ENCODE measurements around the gene RNF7. TPM values are rescaled to one million over a fixed set of nuclear protein-coding genes. Genes with fewer than 3 reads are reported as not detected.
"Not testable (repeated sequence)": the region's sequence is repeated elsewhere in the genome, so short reads cannot be mapped to it uniquely, and the experiment has no call there.

The RNF7 gene
- 10 to 100 TPM; 67.1 to 69.1 TPM for total RNA-seq

GRCh38 chr3:141738022-141738890, at the start of gene RNF7:
TSS of gene RNF7 (plus strand) at chr3:141738298. CDS start at chr3:141738342, 44 bp downstream.
- peak within 1 kb of the TSS; percentile 99 for H3K4me3 Mint-ChIP-seq
- H3K27me3 Mint-ChIP-seq, result no peaks in the 10 kb centered on the region
- peak; percentile 99 for DNase-seq
- peaks cover 26% of the 10 kb centered on the region for H3K4me1 Mint-ChIP-seq
- peak within 1 kb of the TSS; percentile 99 for H3K27ac Mint-ChIP-seq
- peaks cover 5% of the 10 kb centered on the region for H3K36me3 Mint-ChIP-seq
- no peaks in the 10 kb centered on the region for H3K9me3 Mint-ChIP-seq

- H3K4me1 Mint-ChIP-seq, result peaks cover 11% of the 10 kb centered on the region
- no peak overlapping the region for H3K27ac Mint-ChIP-seq
- H3K9me3 Mint-ChIP-seq, result no peaks in the 10 kb centered on the region
- DNase-seq, result no peak
- no peaks in the 10 kb centered on the region for H3K36me3 Mint-ChIP-seq
- H3K27me3 Mint-ChIP-seq, result no peaks in the 10 kb centered on the region
- no peak overlapping the region for H3K4me3 Mint-ChIP-seq
These were observed 47.5 kb upstream of the RNF7 start for GRCh38 chr3:141690431-141691072.

- not testable (repeated sequence) for DNase-seq, H3K27me3 Mint-ChIP-seq, H3K4me1 Mint-ChIP-seq, H3K36me3 Mint-ChIP-seq, H3K27ac Mint-ChIP-seq, H3K9me3 Mint-ChIP-seq, H3K4me3 Mint-ChIP-seq
These were observed 46.6 kb upstream of the RNF7 start for GRCh38 chr3:141691471-141691870.

- not testable (repeated sequence) for H3K36me3 Mint-ChIP-seq, H3K9me3 Mint-ChIP-seq, H3K27ac Mint-ChIP-seq, DNase-seq, H3K4me3 Mint-ChIP-seq, H3K27me3 Mint-ChIP-seq, H3K4me1 Mint-ChIP-seq
These were observed 45.1 kb upstream of the RNF7 start for GRCh38 chr3:141692973-141693372.

GRCh38 chr3:141699324-141699723, 38.8 kb upstream of the RNF7 start:
- Mint-ChIP-seq H3K4me3 (no peak overlapping the region), H3K4me1 (no peaks in the 10 kb centered on the region)
- DNase-seq, result no peak

GRCh38 chr3:141699897-141700296, 38.2 kb upstream of the RNF7 start:
- Mint-ChIP-seq H3K4me3 (no peak overlapping the region), H3K36me3 (no peaks in the 10 kb centered on the region), H3K27ac (no peak overlapping the region), H3K4me1 (no peaks in the 10 kb centered on the region), H3K27me3 (no peaks in the 10 kb centered on the region), H3K9me3 (no peaks in the 10 kb centered on the region)
- no peak for DNase-seq

More at GRCh38 chr3:141699324-141699723, 38.8 kb upstream of the RNF7 start:
- no peak overlapping the region for H3K27ac Mint-ChIP-seq
- H3K9me3 Mint-ChIP-seq, result no peaks in the 10 kb centered on the region
- H3K36me3 Mint-ChIP-seq, result no peaks in the 10 kb centered on the region
- H3K27me3 Mint-ChIP-seq, result no peaks in the 10 kb centered on the region

- H3K4me1 Mint-ChIP-seq, DNase-seq, H3K27me3 Mint-ChIP-seq, H3K9me3 Mint-ChIP-seq, H3K4me3 Mint-ChIP-seq, H3K36me3 Mint-ChIP-seq, H3K27ac Mint-ChIP-seq: not testable (repeated sequence)
These were observed 34.7 kb upstream of the RNF7 start for GRCh38 chr3:141703367-141703766.

GRCh38 chr3:141707741-141708203, 30.3 kb upstream of the RNF7 start:
- no peak for DNase-seq
- no peak overlapping the region for H3K27ac Mint-ChIP-seq
- H3K9me3 Mint-ChIP-seq, result no peaks in the 10 kb centered on the region
- H3K4me1 Mint-ChIP-seq, result no peaks in the 10 kb centered on the region
- H3K4me3 Mint-ChIP-seq, result no peak overlapping the region
- no peaks in the 10 kb centered on the region for H3K27me3 Mint-ChIP-seq
- no peaks in the 10 kb centered on the region for H3K36me3 Mint-ChIP-seq

- no peak for DNase-seq
- H3K27me3 Mint-ChIP-seq, result no peaks in the 10 kb centered on the region
- no peaks in the 10 kb centered on the region for H3K9me3 Mint-ChIP-seq
- H3K36me3 Mint-ChIP-seq, result no peaks in the 10 kb centered on the region
- H3K4me1 Mint-ChIP-seq, result no peaks in the 10 kb centered on the region
- no peak overlapping the region for H3K4me3 Mint-ChIP-seq
- no peak overlapping the region for H3K27ac Mint-ChIP-seq
These were observed 29.7 kb upstream of the RNF7 start for GRCh38 chr3:141708367-141708766.

GRCh38 chr3:141709126-141709770, 28.9 kb upstream of the RNF7 start:
- H3K27me3 Mint-ChIP-seq, result no peaks in the 10 kb centered on the region
- H3K36me3 Mint-ChIP-seq, result no peaks in the 10 kb centered on the region
- no peaks in the 10 kb centered on the region for H3K4me1 Mint-ChIP-seq
- no peak overlapping the region for H3K4me3 Mint-ChIP-seq
- no peak for DNase-seq
- H3K9me3 Mint-ChIP-seq, result no peaks in the 10 kb centered on the region
- no peak overlapping the region for H3K27ac Mint-ChIP-seq

GRCh38 chr3:141710121-141710520, 28.0 kb upstream of the RNF7 start:
- Mint-ChIP-seq H3K27me3 (no peaks in the 10 kb centered on the region), H3K27ac (no peak overlapping the region), H3K36me3 (no peaks in the 10 kb centered on the region), H3K4me3 (no peak overlapping the region), H3K4me1 (no peaks in the 10 kb centered on the region), H3K9me3 (no peaks in the 10 kb centered on the region)
- DNase-seq, result no peak

- DNase-seq, result no peak
- Mint-ChIP-seq H3K9me3 (peaks cover 5% of the 10 kb centered on the region), H3K4me3 (no peak overlapping the region), H3K27me3 (no peaks in the 10 kb centered on the region), H3K27ac (no peak overlapping the region), H3K4me1 (no peaks in the 10 kb centered on the region), H3K36me3 (no peaks in the 10 kb centered on the region)
These were observed 27.0 kb upstream of the RNF7 start for GRCh38 chr3:141710888-141711616.

GRCh38 chr3:141714671-141715070, 23.4 kb upstream of the RNF7 start:
- no peak overlapping the region for H3K27ac Mint-ChIP-seq
- no peaks in the 10 kb centered on the region for H3K27me3 Mint-ChIP-seq
- peaks cover 11% of the 10 kb centered on the region for H3K9me3 Mint-ChIP-seq
- H3K4me1 Mint-ChIP-seq, result no peaks in the 10 kb centered on the region
- no peaks in the 10 kb centered on the region for H3K36me3 Mint-ChIP-seq
- no peak for DNase-seq
- no peak overlapping the region for H3K4me3 Mint-ChIP-seq

GRCh38 chr3:141722081-141722480, 16.0 kb upstream of the RNF7 start:
- H3K4me3 Mint-ChIP-seq, result no peak overlapping the region
- no peaks in the 10 kb centered on the region for H3K27me3 Mint-ChIP-seq
- H3K9me3 Mint-ChIP-seq, result no peaks in the 10 kb centered on the region
- no peak overlapping the region for H3K27ac Mint-ChIP-seq
- no peaks in the 10 kb centered on the region for H3K4me1 Mint-ChIP-seq
- no peaks in the 10 kb centered on the region for H3K36me3 Mint-ChIP-seq
- DNase-seq, result no peak

GRCh38 chr3:141722648-141723047, 15.4 kb upstream of the RNF7 start:
- H3K36me3 Mint-ChIP-seq, result no peaks in the 10 kb centered on the region

More at GRCh38 chr3:141722648-141723047, 15.4 kb upstream of the RNF7 start:
- Mint-ChIP-seq H3K27ac (no peak overlapping the region), H3K9me3 (no peaks in the 10 kb centered on the region), H3K4me1 (no peaks in the 10 kb centered on the region), H3K4me3 (no peak overlapping the region), H3K27me3 (no peaks in the 10 kb centered on the region)
- DNase-seq, result no peak

Measured in activated naive CD8-positive, alpha-beta T cell treated with anti-CD3 and anti-CD28 coated beads for 36 hours (primary cell).